HCT116 (cell line): ENCODE data around the gene RINL. TPM values are rescaled to one million over a fixed set of nuclear protein-coding genes. Genes with fewer than 3 reads are reported as not detected.

ENCODE experiments used
- ATAC-seq: fragments of 200-7000 bp; cut with Tn5 transposase; 2 replicates; pipeline ENCODE4 v1.9.1; 2020; ENCODE audit warnings: mild to moderate bottlenecking, moderate library complexity
- BruUV-seq: library from RNA; stranded (reverse); fragments of 400-500 nt; replicated peaks from 2 replicates; lab custom pipeline; 2021; lab: Mats Ljungman, UMichigan
- CTCF ChIA-PET: fragments of 300-600 bp; sonication (Branson Sonifier 250); formaldehyde crosslinking; loops from one replicate; lab custom pipeline; 2021; ENCODE audit warnings: antibody characterized with exemption; lab: Charles Lee
- POLR2A ChIA-PET: fragments of 300-600, 350-600 bp; sonication (Branson Sonifier 250); formaldehyde crosslinking; loops from one replicate; lab custom pipeline; 2021; ENCODE audit warnings: antibody characterized with exemption; lab: Charles Lee
- RAD21 ChIA-PET, 2 experiments: fragments of 300-600 bp; sonication (Branson Sonifier 250); formaldehyde crosslinking; loops; one replicate each; lab custom pipeline; 2023; ENCODE audit warnings: low total read pairs in 2 of 2; ENCODE audit not compliant: uncharacterized antibody in 2 of 2, unreplicated experiment in 2 of 2, low non-redundant PET in 1 of 2; lab: Charles Lee
- DNase-seq: peaks from one replicate; pipeline ENCODE4 v3.0.0-alpha.2; 2010; ENCODE audit warnings: low read depth, low spot score
- H2AFZ ChIP-seq: fragments of 200-600 bp; shearing (Covaris generic), sonication (generic); 2 replicates; pipeline ENCODE4 v1.6.1; 2017; ENCODE audit warnings: low read depth, mixed run types, mixed read lengths, antibody characterized with exemption, low read length; ENCODE audit not compliant: poor library complexity, severe bottlenecking
- H3K27ac ChIP-seq: 2 replicates; pipeline ENCODE4 v1.5.1; 2012; ENCODE audit warnings: low read depth, low read length
- H3K27me3 ChIP-seq: fragments of 200-600 bp; sonication (generic); 2 replicates; pipeline ENCODE4 v1.6.1; 2016; ENCODE audit warnings: mixed run types, low read length, mixed read lengths; ENCODE audit not compliant: insufficient read depth
- H3K36me3 ChIP-seq, 2 experiments: fragments of 200-500 bp in 1 of 2; fragments of 200-600 bp in 1 of 2; sonication (Bioruptor generic) in 1 of 2; sonication (generic) in 1 of 2; 2 replicates each; pipeline versions ENCODE4 v1.5.1 to v1.6.1; 2014 to 2016; ENCODE audit warnings: low read length in 2 of 2, inconsistent platforms in 1 of 2, mixed read lengths in 1 of 2, mixed run types in 1 of 2; ENCODE audit not compliant: insufficient read depth in 2 of 2, control insufficient read depth in 1 of 2
- H3K4me1 ChIP-seq, 2 experiments: fragments of 200-600 bp in 1 of 2; sonication (generic) in 1 of 2; 2 replicates each; pipeline versions ENCODE4 v1.5.1 to v1.6.1; 2012 to 2017; ENCODE audit warnings: low read length in 2 of 2, inconsistent platforms in 1 of 2, mild to moderate bottlenecking in 1 of 2, mixed read lengths in 1 of 2, mixed run types in 1 of 2, moderate library complexity in 1 of 2; ENCODE audit not compliant: insufficient read depth in 2 of 2, control insufficient read depth in 1 of 2
- H3K4me2 ChIP-seq: fragments of 200-600 bp; sonication (generic); 2 replicates; pipeline ENCODE4 v1.6.1; 2017; ENCODE audit warnings: mixed run types, low read length, mixed read lengths
- H3K4me3 ChIP-seq, 2 experiments: fragments of 200-600 bp in 1 of 2; sonication (generic) in 1 of 2; replicated peaks in 1 of 2; 2 replicates each; pipeline ENCODE4 v1.5.1; 2011 to 2016; ENCODE audit warnings: low read length in 2 of 2, control low read depth in 1 of 2, low read depth in 1 of 2, mild to moderate bottlenecking in 1 of 2, mixed read lengths in 1 of 2, mixed run types in 1 of 2
- H3K79me2 ChIP-seq: fragments of 200-600 bp; sonication (generic); 2 replicates; pipeline ENCODE4 v1.6.1; 2017; ENCODE audit warnings: mild to moderate bottlenecking, mixed run types, low read length, moderate library complexity, mixed read lengths; ENCODE audit not compliant: insufficient read depth
- H3K9ac ChIP-seq: fragments of 200-600 bp; sonication (generic); 2 replicates; pipeline ENCODE4 v1.6.1; 2016; ENCODE audit warnings: low read length, mixed read lengths
- H3K9me2 ChIP-seq: fragments of 200-600 bp; sonication (generic), shearing (Covaris generic); 2 replicates; pipeline ENCODE4 v1.6.1; 2017; ENCODE audit warnings: mixed run types, mild to moderate bottlenecking, moderate library complexity; ENCODE audit not compliant: insufficient read depth
- H3K9me3 ChIP-seq, 2 experiments: fragments of 200-500 bp in 1 of 2; fragments of 200-600 bp in 1 of 2; sonication (Bioruptor generic) in 1 of 2; sonication (generic) in 1 of 2; 2 replicates each; pipeline ENCODE4 v1.6.1; 2014 to 2017; ENCODE audit warnings: low read length in 2 of 2, mixed read lengths in 2 of 2, inconsistent platforms in 1 of 2, low read depth in 1 of 2, mild to moderate bottlenecking in 1 of 2, mixed run types in 1 of 2, moderate library complexity in 1 of 2; ENCODE audit not compliant: control insufficient read depth in 1 of 2, insufficient read depth in 1 of 2
- H4K20me1 ChIP-seq: fragments of 200-600 bp; sonication (generic), shearing (Covaris generic); 2 replicates; pipeline ENCODE4 v1.6.1; 2017; ENCODE audit warnings: mixed run types, mild to moderate bottlenecking, moderate library complexity; ENCODE audit not compliant: insufficient read depth
- CBX3 ChIP-seq: IDR thresholded peaks from 2 replicates; pipeline ENCODE4 v1.6.1; 2012; ENCODE audit warnings: low read depth
- CEBPB ChIP-seq: IDR thresholded peaks from 2 replicates; pipeline ENCODE4 v1.6.1; 2012; ENCODE audit warnings: low read depth
- EGR1 ChIP-seq: IDR thresholded peaks from 2 replicates; pipeline ENCODE4 v1.6.1; 2012; ENCODE audit warnings: low read depth
- ELF1 ChIP-seq: IDR thresholded peaks from 2 replicates; pipeline ENCODE4 v1.6.1; 2012; ENCODE audit warnings: low read depth, borderline replicate concordance
- EZH2phosphoT487 ChIP-seq: fragments of 200-600 bp; IDR thresholded peaks from 2 replicates; pipeline ENCODE4 v1.6.1; 2018; ENCODE audit warnings: antibody characterized with exemption, borderline replicate concordance
- FOSL1 ChIP-seq: IDR thresholded peaks from 2 replicates; pipeline ENCODE4 v1.6.1; 2012; ENCODE audit warnings: low read depth
- JUND ChIP-seq: IDR thresholded peaks from 2 replicates; pipeline ENCODE4 v1.6.1; 2012
- SIN3A ChIP-seq: IDR thresholded peaks from 2 replicates; pipeline ENCODE4 v1.6.1; 2012; ENCODE audit warnings: low read depth
- SP1 ChIP-seq: IDR thresholded peaks from 2 replicates; pipeline ENCODE4 v1.6.1; 2012; ENCODE audit warnings: low read depth
- SRF ChIP-seq: IDR thresholded peaks from 2 replicates; pipeline ENCODE4 v1.6.1; 2012; ENCODE audit warnings: low read depth
- YY1 ChIP-seq: IDR thresholded peaks from 2 replicates; pipeline ENCODE4 v1.6.1; 2011; ENCODE audit warnings: low read length, low read depth, moderate library complexity, mild to moderate bottlenecking; ENCODE audit not compliant: insufficient replicate concordance; ENCODE audit errors: extremely low read depth
- ZNF274 ChIP-seq: fragments of 200-500 bp; sonication (Bioruptor generic); IDR thresholded peaks from 2 replicates; pipeline ENCODE4 v1.6.1; 2014; ENCODE audit warnings: mild to moderate bottlenecking, low read depth, low read length, inconsistent platforms
- intact Hi-C: fragments of 100-400 bp; cut with micrococcal nuclease; formaldehyde crosslinking; loops from 2 replicates; pipeline ENCODE4 v1.10.0; 2022
- total RNA-seq: library from RNA; stranded (reverse); gene quantifications from one replicate; pipeline ENCODE4 v1.2.1, GENCODE V29; 2021; ENCODE audit not compliant: unreplicated experiment
- TF ChIP-seq, protein P1 (sequence below), 3 experiments: fragments of 200-600 bp in 1 of 3; sonication (generic) in 1 of 3; IDR thresholded peaks in 2 of 3; conservative IDR thresholded peaks in 1 of 3; 2 replicates each; pipeline ENCODE4 v1.5.1; 2012 to 2017; ENCODE audit warnings: low read depth in 2 of 3, low read length in 2 of 3, antibody characterized with exemption in 1 of 3, borderline replicate concordance in 1 of 3, control low read depth in 1 of 3, mild to moderate bottlenecking in 1 of 3, mixed read lengths in 1 of 3, mixed run types in 1 of 3, moderate library complexity in 1 of 3; ENCODE audit not compliant: insufficient read depth in 1 of 3
- TF ChIP-seq, protein P2 (sequence below): IDR thresholded peaks from 2 replicates; pipeline ENCODE4 v1.6.1; 2012
- TF ChIP-seq, protein P3 (sequence below): IDR thresholded peaks from 2 replicates; pipeline ENCODE4 v1.6.1; 2012
- TF ChIP-seq, protein P4 (sequence below): IDR thresholded peaks from 2 replicates; pipeline ENCODE4 v1.6.1; 2011; ENCODE audit warnings: mild to moderate bottlenecking, low read length, moderate library complexity; ENCODE audit not compliant: insufficient replicate concordance; ENCODE audit errors: extremely low read depth

RINL gene
- total RNA-seq, 1 experiment from 2014 or later, result 28.6 TPM

DNA sequence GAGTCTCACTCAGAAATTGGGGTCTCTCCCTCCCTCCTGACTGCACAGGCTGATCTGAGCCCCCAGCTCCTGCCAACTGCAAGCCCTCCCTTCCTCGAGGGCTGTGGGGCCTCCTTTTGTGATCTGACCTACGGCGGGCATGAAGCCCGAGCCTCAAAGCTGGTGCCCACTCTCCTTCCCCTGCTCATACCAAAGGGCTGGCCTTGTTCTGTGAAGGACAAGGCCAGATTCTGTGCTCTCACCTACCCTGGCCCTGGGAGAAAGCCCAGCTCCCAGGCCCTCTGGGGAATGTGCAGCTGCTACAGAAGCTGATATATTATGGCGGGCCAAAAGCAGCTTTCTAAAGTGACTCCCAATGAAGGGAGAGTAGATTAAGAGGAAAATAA, 37.5 kb downstream of the RINL start:
- no peaks in the 10 kb centered on the region for H3K9me2 ChIP-seq
- peaks cover 26% of the 10 kb centered on the region for H4K20me1 ChIP-seq
- peaks cover 77 to 90% of the 10 kb centered on the region in 2 experiments for H3K36me3 ChIP-seq
- no peak overlapping the region for H3K27ac ChIP-seq
- peaks cover 60% of the 10 kb centered on the region for H3K79me2 ChIP-seq
- no TSS peak for BruUV-seq
- no peak overlapping the region for H2AFZ ChIP-seq
- no peak overlapping the region for H3K9ac ChIP-seq
- H3K27me3 ChIP-seq, result no peaks in the 10 kb centered on the region
- peaks cover 0 to 26% of the 10 kb centered on the region in 2 experiments; a peak in 2 of 4 replicates for H3K4me1 ChIP-seq
- no peak overlapping the region for H3K4me3 ChIP-seq
- ChIA-PET POLR2A (interaction anchor here (0.6 to 1.2 kb wide), 3 partner anchors 9 to 196 kb away, joined by 3 to 5 read pairs (median 3); no protein-coding TSS in a partner anchor), CTCF (no interaction called here), RAD21 (interaction anchor here in 1 of 2 experiments (0.7 kb wide), 1 partner anchor 99 kb away, joined by 3 read pairs; no protein-coding TSS in a partner anchor)
- intact Hi-C loops, result no loop called here
- no peak overlapping the region for H3K4me2 ChIP-seq
- TF ChIP-seq, protein P1, sequence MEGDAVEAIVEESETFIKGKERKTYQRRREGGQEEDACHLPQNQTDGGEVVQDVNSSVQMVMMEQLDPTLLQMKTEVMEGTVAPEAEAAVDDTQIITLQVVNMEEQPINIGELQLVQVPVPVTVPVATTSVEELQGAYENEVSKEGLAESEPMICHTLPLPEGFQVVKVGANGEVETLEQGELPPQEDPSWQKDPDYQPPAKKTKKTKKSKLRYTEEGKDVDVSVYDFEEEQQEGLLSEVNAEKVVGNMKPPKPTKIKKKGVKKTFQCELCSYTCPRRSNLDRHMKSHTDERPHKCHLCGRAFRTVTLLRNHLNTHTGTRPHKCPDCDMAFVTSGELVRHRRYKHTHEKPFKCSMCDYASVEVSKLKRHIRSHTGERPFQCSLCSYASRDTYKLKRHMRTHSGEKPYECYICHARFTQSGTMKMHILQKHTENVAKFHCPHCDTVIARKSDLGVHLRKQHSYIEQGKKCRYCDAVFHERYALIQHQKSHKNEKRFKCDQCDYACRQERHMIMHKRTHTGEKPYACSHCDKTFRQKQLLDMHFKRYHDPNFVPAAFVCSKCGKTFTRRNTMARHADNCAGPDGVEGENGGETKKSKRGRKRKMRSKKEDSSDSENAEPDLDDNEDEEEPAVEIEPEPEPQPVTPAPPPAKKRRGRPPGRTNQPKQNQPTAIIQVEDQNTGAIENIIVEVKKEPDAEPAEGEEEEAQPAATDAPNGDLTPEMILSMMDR (IDR thresholded peaks at IDR 0.05 in 2 of 3, conservative IDR thresholded peaks at IDR 0.05 in 1 of 3; ENCODE audit: borderline replicate concordance in 1 of 3, insufficient read depth in 1 of 3, low read depth in 2 of 3, low read length in 2 of 3), result no peak
- TF ChIP-seq EZH2phosphoT487, result no peak
- no peak for TF ChIP-seq JUND
- TF ChIP-seq, protein P2, sequence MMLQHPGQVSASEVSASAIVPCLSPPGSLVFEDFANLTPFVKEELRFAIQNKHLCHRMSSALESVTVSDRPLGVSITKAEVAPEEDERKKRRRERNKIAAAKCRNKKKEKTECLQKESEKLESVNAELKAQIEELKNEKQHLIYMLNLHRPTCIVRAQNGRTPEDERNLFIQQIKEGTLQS, result no peak
- no peak for TF ChIP-seq FOSL1
- no peak for TF ChIP-seq YY1
- TF ChIP-seq CEBPB, result no peak
- no peak for TF ChIP-seq EGR1
- TF ChIP-seq, protein P3, sequence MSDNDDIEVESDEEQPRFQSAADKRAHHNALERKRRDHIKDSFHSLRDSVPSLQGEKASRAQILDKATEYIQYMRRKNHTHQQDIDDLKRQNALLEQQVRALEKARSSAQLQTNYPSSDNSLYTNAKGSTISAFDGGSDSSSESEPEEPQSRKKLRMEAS, result no peak
- TF ChIP-seq ZNF274, result no peak
- no peak for TF ChIP-seq SRF
- TF ChIP-seq CBX3, result no peak
- TF ChIP-seq SP1, result no peak
- no peak for TF ChIP-seq SIN3A
- TF ChIP-seq ELF1, result no peak
- TF ChIP-seq, protein P4, sequence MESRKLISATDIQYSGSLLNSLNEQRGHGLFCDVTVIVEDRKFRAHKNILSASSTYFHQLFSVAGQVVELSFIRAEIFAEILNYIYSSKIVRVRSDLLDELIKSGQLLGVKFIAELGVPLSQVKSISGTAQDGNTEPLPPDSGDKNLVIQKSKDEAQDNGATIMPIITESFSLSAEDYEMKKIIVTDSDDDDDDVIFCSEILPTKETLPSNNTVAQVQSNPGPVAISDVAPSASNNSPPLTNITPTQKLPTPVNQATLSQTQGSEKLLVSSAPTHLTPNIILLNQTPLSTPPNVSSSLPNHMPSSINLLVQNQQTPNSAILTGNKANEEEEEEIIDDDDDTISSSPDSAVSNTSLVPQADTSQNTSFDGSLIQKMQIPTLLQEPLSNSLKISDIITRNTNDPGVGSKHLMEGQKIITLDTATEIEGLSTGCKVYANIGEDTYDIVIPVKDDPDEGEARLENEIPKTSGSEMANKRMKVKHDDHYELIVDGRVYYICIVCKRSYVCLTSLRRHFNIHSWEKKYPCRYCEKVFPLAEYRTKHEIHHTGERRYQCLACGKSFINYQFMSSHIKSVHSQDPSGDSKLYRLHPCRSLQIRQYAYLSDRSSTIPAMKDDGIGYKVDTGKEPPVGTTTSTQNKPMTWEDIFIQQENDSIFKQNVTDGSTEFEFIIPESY, result no peak
- DNase-seq, result no peak
- no peak for ATAC-seq
- H3K9me3 ChIP-seq, result no peaks in the 10 kb centered on the region
